HG02943 (cell line): ENCODE data around the gene FBXO4.
"Not testable (repeated sequence)": the region's sequence is repeated elsewhere in the genome, so short reads cannot be mapped to it uniquely, and the experiment has no call there.

Source experiments
- ATAC-seq: cut with Tn5 transposase; IDR thresholded peaks from one replicate; pipeline ENCODE4 v1.9.1; 2021; ENCODE audit warnings: mild to moderate bottlenecking, low read depth, moderate library complexity; ENCODE audit not compliant: unreplicated experiment

Gene FBXO4

DNA sequence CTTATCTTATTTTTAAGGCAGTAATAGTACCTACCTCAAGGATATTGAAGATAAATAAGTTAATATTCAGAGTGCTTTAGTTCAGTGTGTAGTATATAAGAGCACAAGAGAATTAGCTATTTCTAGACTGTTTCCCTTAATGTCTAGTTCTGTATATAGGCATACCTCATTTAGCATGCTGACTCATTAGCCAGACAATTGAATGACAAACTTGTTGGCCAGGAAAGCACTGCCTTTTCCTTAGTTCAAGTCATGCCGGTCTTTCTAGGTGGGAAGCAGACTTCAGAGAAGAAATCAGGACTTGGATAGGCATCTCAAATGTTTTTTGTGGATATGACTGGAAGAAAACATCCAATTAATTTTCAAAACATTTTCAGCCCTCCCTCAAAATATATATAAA lies 3.2 kb upstream of the FBXO4 start:
- no peak for ATAC-seq

DNA sequence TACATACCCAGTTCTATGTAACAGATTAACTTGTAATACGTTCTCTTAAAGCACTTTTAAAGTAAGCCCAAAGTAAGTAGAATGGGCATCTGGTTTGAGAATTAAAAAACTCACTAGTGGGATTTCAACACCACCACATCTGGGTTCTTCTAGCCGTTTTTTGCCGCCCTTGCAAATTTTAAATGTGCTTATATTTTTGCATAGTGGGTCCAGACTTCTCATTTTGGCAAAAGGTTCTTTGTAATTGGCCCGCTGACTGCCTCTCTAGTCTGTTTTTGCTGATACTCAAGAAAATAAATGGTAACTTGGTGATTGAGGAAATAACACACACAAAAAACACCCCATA lies 582 bp upstream of the FBXO4 start:
- ATAC-seq, result no peak

DNA sequence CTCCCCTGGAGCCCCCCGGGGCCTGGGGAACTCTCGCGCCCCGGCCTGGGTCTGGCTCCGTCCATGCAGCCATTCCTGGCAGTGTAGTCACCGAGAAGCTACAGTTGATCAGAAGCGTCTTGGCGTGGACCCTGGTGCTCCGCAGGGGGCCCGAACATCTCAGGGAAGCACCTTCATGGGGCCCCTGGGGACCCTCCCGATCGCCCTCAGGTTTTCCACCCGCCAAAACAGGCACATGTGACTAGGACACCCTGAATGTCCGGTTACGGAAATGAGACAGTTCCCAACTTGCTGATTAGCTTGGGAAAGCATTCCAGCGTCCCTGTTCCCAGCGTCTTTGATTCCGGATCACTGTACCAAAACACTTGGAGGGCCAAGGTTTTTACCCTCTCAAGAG lies 472 bp downstream of the FBXO4 start:
- ATAC-seq, result peak; percentile 23

DNA sequence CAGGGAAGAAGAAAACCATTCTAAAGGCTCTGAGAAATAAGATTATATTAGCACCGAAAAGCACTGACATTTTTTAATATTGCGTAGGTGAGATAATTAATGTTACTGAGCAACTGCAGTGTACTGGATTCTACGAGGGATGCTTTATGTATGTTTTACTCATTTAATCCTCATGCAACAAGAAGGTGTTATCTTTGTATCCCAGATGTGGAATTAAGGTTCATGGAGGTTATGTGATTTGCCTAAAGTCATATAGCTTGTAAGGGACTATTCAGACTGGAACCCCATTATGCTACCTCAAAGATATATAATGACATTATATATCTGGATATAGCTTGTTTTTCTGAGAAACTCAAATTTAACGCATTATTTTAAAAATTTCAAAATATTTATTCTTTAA lies 2.5 kb downstream of the FBXO4 start:
- no peak for ATAC-seq

GRCh38 chr5:41929035-41929434 lies 4.0 kb downstream of the FBXO4 start:
- ATAC-seq, result no peak

- ATAC-seq, result no peak
Measured at GRCh38 chr5:41932770-41933169, 7.7 kb downstream of the FBXO4 start.

- ATAC-seq, result no peak
Measured at GRCh38 chr5:41935544-41935943, 10.5 kb downstream of the FBXO4 start.

DNA sequence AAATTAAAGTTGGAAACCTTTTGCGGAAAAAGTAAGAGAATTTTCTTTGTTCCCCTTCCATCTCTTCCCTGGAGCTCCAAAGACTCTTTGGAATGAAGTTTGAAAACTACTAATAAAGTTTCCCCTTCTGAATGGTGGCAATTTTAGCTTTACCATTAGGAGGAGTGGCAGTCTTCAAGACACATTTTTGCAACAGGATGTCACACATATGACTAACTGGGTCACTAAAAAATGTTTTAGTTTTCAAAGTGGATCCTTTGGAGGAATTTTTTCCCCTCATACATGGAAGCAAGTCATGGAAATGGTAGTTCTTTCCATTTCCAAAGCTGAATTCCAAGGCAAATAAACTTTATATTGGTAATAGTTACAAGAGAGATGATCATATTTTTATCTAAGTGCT lies 15.6 kb downstream of the FBXO4 start:
- no peak for ATAC-seq

- not testable (repeated sequence) for ATAC-seq
Measured at GRCh38 chr5:41945332-41945955, 20.4 kb downstream of the FBXO4 start.

- no peak for ATAC-seq
Measured at GRCh38 chr5:41951224-41951623, 26.1 kb downstream of the FBXO4 start.

DNA sequence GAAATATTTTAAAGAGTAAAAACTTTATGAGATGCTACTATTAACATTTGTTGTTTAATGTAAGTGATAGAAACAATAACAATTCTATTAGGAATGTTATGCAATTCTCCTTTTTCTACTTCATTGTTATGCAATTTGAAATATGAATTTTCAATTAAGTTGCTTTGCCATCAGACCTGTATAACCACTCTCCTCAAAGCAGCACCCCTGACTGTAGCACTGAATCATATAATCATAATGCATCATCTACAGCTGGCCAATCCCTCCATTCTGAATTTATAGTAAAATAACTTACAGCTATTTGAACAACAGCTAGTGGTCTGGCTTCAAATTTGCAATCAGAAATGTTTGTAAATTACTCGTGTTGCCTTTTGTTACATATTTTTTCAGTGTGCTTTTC lies 29.2 kb downstream of the FBXO4 start:
- ATAC-seq, result no peak

- no peak for ATAC-seq
Measured at GRCh38 chr5:41955432-41956024, 30.4 kb downstream of the FBXO4 start.

GRCh38 chr5:41956943-41957342 lies 31.9 kb downstream of the FBXO4 start:
- ATAC-seq, result no peak

DNA sequence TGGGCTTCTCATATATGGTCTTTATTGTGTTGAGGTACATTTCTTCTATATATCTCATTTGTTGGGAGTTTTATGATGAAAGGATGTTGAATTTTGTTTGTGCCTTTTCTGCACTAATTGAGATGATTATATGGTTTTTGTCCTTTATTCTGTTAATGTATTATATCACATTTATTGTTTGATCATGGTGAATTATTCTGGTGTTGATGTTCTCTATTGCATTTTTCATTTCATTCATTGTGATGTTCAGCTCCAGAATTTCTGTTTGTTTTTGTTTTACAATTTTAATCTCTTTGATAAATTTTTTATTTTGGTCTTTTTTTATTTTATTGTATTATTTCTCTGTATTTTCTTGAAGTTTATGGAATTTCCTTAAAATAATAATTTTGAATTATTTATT lies 35.4 kb downstream of the FBXO4 start:
- ATAC-seq, result no peak

DNA sequence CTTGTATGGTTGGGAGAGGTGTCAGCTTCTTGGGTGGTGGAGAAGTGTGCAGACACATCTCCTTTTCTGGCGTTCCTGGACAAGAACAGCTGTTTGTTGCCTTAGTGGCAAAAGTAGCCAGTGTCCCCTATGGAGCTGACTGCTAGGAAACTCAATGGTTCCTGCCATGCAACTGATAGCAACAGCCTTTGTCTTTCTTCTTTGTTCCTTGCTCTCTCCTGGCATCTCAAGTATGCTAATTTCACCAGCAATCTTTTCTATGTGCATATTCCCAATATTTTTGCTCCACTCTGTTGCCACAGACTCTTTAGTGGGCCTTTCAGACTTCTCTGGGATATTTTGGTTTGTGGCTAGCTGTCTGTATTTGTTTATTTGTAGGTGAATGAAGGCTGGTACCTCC lies 36.7 kb downstream of the FBXO4 start:
- no peak for ATAC-seq

DNA sequence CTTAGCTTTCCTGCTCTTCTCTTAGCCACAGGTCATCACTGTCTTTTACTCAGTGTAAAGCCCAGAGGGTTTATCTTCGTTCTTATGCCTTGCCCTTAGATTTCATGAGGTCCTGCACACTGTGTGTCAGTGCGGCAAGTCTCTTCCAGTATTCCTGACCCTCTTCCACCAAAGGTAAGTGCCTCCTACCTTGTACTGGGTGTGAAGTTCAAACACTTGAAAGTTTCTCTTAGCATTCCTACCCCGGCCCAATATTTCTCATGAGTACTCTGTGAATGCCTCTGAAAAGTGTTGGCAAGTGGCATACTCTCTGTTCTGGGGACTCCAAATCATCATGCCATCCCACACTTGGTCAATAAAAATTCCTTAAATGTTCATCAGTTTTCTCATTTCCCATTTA lies 37.4 kb downstream of the FBXO4 start:
- no peak for ATAC-seq

DNA sequence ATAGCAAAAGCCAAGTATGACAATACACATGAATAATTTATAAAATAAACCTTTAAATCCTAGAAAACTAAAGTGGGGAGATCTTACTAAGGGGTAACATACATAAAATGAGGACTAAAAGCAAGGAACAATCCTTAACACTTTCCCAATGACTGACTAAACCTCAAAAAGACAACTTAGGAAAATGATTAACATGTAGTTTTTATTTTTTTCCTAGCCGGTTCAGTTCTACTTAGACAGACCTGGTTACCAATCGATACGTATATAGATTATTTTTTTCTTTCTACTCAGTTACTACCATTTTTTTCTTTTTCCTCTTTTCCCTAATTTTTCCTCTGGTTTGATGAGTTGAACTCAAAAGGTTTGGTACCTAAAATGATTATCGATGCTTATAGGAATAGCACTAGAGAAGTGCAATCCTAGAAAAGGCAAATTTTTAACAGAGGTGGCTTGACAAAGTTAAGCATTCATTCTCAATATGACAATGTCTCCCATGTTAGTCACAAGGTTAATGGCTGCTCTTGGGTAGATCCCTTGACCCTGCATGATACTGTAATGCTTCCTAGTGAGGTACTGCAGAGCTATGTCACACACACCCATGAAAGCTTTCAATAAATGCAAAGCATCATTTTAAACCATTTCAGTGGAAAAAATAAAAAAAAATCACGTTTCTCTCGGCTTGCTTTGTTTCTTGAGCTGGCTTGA lies 41.5 kb downstream of the FBXO4 start:
- ATAC-seq, result no peak

GRCh38 chr5:41967401-41967800 lies 42.3 kb downstream of the FBXO4 start:
- no peak for ATAC-seq

GRCh38 chr5:41968153-41968723 lies 43.2 kb downstream of the FBXO4 start:
- ATAC-seq, result no peak

DNA sequence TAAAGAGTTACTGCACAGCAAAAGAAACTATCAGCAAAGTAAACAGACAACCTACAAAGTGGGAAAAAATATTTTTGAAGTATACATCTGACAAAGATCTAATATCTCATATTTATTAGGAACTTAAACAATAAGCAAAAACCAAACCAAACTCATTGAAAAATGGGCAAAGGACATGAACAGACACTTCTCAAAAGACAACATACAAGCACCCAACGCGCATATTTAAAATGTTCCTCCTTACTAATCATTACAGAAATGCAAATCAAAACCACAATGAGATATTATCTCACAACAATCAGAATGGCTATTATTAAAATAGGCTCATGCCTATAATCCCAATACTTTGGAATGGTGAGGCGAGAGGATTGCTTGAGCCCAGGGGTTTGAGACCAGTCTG lies 48.0 kb downstream of the FBXO4 start:
- no peak for ATAC-seq

- ATAC-seq, result no peak
Measured at GRCh38 chr5:41973887-41974286, 48.8 kb downstream of the FBXO4 start.

DNA sequence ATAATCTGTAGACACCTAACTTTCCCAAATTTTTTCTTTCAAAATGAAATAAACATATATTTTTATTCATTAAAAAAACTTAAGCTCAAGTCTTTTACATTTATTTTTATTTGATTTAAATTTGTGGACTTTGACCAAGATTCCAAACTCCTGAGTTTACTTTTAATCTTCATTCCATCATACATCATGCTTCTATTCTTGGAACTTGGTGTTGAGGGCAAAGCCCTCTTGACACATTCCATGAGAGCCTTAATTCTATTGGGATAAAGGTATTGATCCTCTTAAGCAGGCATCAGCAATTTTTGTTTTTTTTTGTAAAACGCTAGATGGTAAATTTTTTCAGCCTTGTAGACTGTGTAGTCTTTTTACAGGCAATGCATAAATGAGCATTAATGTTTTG lies 53.6 kb downstream of the FBXO4 start:
- ATAC-seq, result no peak
